Measurements from ENCODE around the gene THRA. TPM values are rescaled to one million over a fixed set of nuclear protein-coding genes. Genes with fewer than 3 reads are reported as not detected.

THRA gene
- total and polyA plus RNA-seq, 2 donors (not counting 3 experiments of a cell fraction or from before 2014, with no cell fraction given) = 17.4 to 29.6 TPM

GRCh38 chr17:40094874-40095273 is 32.1 kb downstream of the THRA start:
- no peaks in the 10 kb centered on the region for H3K9me3 ChIP-seq (replicated peaks; ENCODE audit: control insufficient read depth, insufficient read depth, low read length)

DNA sequence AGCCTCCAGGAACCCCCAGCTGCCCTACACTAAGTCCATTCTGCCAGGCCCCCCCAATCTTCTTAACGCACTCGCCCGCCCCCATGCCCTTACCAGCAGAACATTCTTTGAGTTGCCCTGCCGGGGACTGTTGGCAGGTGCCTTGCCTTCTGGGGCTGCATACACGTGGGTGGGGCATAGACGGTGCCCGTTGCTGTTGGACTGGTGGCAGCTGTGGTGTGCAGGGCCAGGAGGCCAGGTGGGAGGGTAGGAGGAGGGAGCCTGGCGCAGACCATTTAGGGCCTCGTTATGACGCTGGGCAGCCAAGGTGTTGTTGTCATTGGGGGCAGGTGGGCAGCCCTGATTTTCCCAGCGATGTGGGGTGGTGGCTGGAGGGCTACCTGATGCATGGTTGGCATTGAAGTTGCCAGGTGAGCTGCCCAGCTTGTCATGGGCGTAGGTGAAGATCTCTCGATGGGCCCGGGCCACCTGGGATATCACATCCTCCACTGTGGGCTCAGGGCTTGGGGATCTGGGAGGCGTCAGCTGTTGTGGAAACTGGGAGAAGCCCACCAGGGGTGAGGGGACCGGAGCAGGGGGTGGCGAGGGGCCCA is 32.7 kb downstream of the THRA start:
- no peak for FAIRE-seq
- Histone ChIP-seq H3K9me3 (replicated peaks; ENCODE audit: control insufficient read depth, insufficient read depth, low read length) (no peaks in the 10 kb centered on the region), H2AFZ (ENCODE audit: low read depth, low read length) (no peak overlapping the region), H3K36me3 (ENCODE audit: control insufficient read depth in 2 of 2, extremely low read depth in 1 of 2, insufficient read depth in 2 of 2, low read length in 2 of 2) (peaks cover 0 to 27% of the 10 kb centered on the region in 2 experiments), H3K4me3 (replicated peaks in 1 of 3; ENCODE audit: insufficient read depth in 1 of 3, low read depth in 1 of 3, low read length in 3 of 3) (no peak overlapping the region), H3K4me2 (ENCODE audit: insufficient read depth, low read length) (no peak overlapping the region), H3K4me1 (ENCODE audit: control insufficient read depth, extremely low read depth, insufficient read depth, low read length) (peaks cover 25% of the 10 kb centered on the region), H3K79me2 (ENCODE audit: control insufficient read depth, insufficient read depth, low read length) (no peaks in the 10 kb centered on the region), H3K27me3 (ENCODE audit: control insufficient read depth in 2 of 2, insufficient read depth in 2 of 2, low read length in 2 of 2) (no peaks in the 10 kb centered on the region), H3K9ac (replicated peaks; ENCODE audit: extremely low read depth, insufficient read depth, low read length) (no peak overlapping the region), H3K27ac (ENCODE audit: insufficient read depth, low read depth, low read length) (no peak overlapping the region), H4K20me1 (replicated peaks; ENCODE audit: control insufficient read depth, extremely low read depth, insufficient read depth, low read length) (no peaks in the 10 kb centered on the region), H3K9me1 (replicated peaks; ENCODE audit: control insufficient read depth, extremely low read depth, insufficient read depth, low read length) (no peaks in the 10 kb centered on the region)
- intact Hi-C loops (cut with micrococcal nuclease) (no loop called here), dilution Hi-C loops (cut with MboI; ENCODE audit: extremely low pct_ligation_motif_present, low sequenced_read_pairs) (no loop called here)
- TF ChIP-seq CTCF (IDR thresholded peaks at IDR 0.05; ENCODE audit: extremely low read depth in 1 of 2, insufficient read depth in 1 of 2, low read depth in 1 of 2, low read length in 2 of 2) (no peak), GATA2 (IDR thresholded peaks at IDR 0.05; ENCODE audit: insufficient read depth, insufficient read length, low read depth, low read length) (no peak), POLR2AphosphoS5 (IDR thresholded peaks at IDR 0.05; ENCODE audit: insufficient read depth, low read depth, low read length) (no peak), EZH2 (IDR thresholded peaks at IDR 0.05; ENCODE audit: borderline replicate concordance, low read depth, low read length, severe bottlenecking) (no peak), JUN (IDR thresholded peaks at IDR 0.05; ENCODE audit: borderline replicate concordance, insufficient read depth, insufficient read length, low read depth) (no peak), FOS (IDR thresholded peaks at IDR 0.05; ENCODE audit: borderline replicate concordance, insufficient read depth, low read length) (no peak), POLR2A (IDR thresholded peaks at IDR 0.05; ENCODE audit: low read depth, low read length) (no peak), MYC (IDR thresholded peaks at IDR 0.05; ENCODE audit: low read depth, low read length) (no peak)
- TF ChIP-seq, protein P1, sequence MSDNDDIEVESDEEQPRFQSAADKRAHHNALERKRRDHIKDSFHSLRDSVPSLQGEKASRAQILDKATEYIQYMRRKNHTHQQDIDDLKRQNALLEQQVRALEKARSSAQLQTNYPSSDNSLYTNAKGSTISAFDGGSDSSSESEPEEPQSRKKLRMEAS (IDR thresholded peaks at IDR 0.05; ENCODE audit: insufficient read depth, insufficient read length) = no peak
- POLR2A ChIA-PET = no interaction called here
- no TSS peak for BruUV-seq (replicated peaks)
- CTCF ChIA-PET = interaction anchor here (0.8 to 1.0 kb wide), 2 partner anchors 9 to 20 kb away, joined by 3 read pairs; no protein-coding TSS in a partner anchor
- no peak for DNase-seq (ENCODE audit: low read depth, low spot score)

More at GRCh38 chr17:40094874-40095273, 32.1 kb downstream of the THRA start:
- BruUV-seq (replicated peaks) = no TSS peak
- dilution Hi-C loops (cut with MboI; ENCODE audit: extremely low pct_ligation_motif_present, low sequenced_read_pairs) (no loop called here), intact Hi-C loops (cut with micrococcal nuclease) (no loop called here)
- CTCF ChIA-PET = interaction anchor here (1.0 kb wide), 1 partner anchor 19 kb away, joined by 3 read pairs; no protein-coding TSS in a partner anchor
- Histone ChIP-seq H3K27me3 (ENCODE audit: control insufficient read depth in 2 of 2, insufficient read depth in 2 of 2, low read length in 2 of 2) (no peaks in the 10 kb centered on the region), H3K79me2 (ENCODE audit: control insufficient read depth, insufficient read depth, low read length) (no peaks in the 10 kb centered on the region), H3K9ac (replicated peaks; ENCODE audit: extremely low read depth, insufficient read depth, low read length) (no peak overlapping the region), H2AFZ (ENCODE audit: low read depth, low read length) (no peak overlapping the region), H3K4me1 (ENCODE audit: control insufficient read depth, extremely low read depth, insufficient read depth, low read length) (peaks cover 20% of the 10 kb centered on the region), H4K20me1 (replicated peaks; ENCODE audit: control insufficient read depth, extremely low read depth, insufficient read depth, low read length) (no peaks in the 10 kb centered on the region), H3K9me1 (replicated peaks; ENCODE audit: control insufficient read depth, extremely low read depth, insufficient read depth, low read length) (no peaks in the 10 kb centered on the region), H3K4me2 (ENCODE audit: insufficient read depth, low read length) (no peak overlapping the region), H3K27ac (ENCODE audit: insufficient read depth, low read depth, low read length) (no peak overlapping the region), H3K4me3 (replicated peaks in 1 of 3; ENCODE audit: insufficient read depth in 1 of 3, low read depth in 1 of 3, low read length in 3 of 3) (no peak overlapping the region), H3K36me3 (ENCODE audit: control insufficient read depth in 2 of 2, extremely low read depth in 1 of 2, insufficient read depth in 2 of 2, low read length in 2 of 2) (peaks cover 0 to 27% of the 10 kb centered on the region in 2 experiments)
- FAIRE-seq = no peak
- TF ChIP-seq MYC (IDR thresholded peaks at IDR 0.05; ENCODE audit: low read depth, low read length) (no peak), GATA2 (IDR thresholded peaks at IDR 0.05; ENCODE audit: insufficient read depth, insufficient read length, low read depth, low read length) (no peak), FOS (IDR thresholded peaks at IDR 0.05; ENCODE audit: borderline replicate concordance, insufficient read depth, low read length) (no peak), POLR2AphosphoS5 (IDR thresholded peaks at IDR 0.05; ENCODE audit: insufficient read depth, low read depth, low read length) (no peak), EZH2 (IDR thresholded peaks at IDR 0.05; ENCODE audit: borderline replicate concordance, low read depth, low read length, severe bottlenecking) (no peak), JUN (IDR thresholded peaks at IDR 0.05; ENCODE audit: borderline replicate concordance, insufficient read depth, insufficient read length, low read depth) (no peak), POLR2A (IDR thresholded peaks at IDR 0.05; ENCODE audit: low read depth, low read length) (no peak)
- TF ChIP-seq, protein P1 (IDR thresholded peaks at IDR 0.05; ENCODE audit: insufficient read depth, insufficient read length) = no peak
- DNase-seq (ENCODE audit: low read depth, low spot score) = no peak
- POLR2A ChIA-PET = no interaction called here

All from endothelial cell of umbilical vein (primary cell).